ENCODE measurements around the gene TEX12. TPM values are rescaled to one million over a fixed set of nuclear protein-coding genes. Genes with fewer than 3 reads are reported as not detected.

The TEX12 gene
- total RNA-seq, 1 donor, result not detected

GRCh38 chr11:112213753-112214152 is 46.6 kb downstream of the TEX12 start:
- no peak overlapping the region for H3K4me2 ChIP-seq (ENCODE audit: insufficient read depth, low read length)
- no peaks in the 10 kb centered on the region for H3K4me1 ChIP-seq (ENCODE audit: insufficient read depth, low read length)
- no peaks in the 10 kb centered on the region for H4K20me1 ChIP-seq (ENCODE audit: insufficient read depth, low read length)
- no peak overlapping the region for H3K27ac ChIP-seq (ENCODE audit: low read depth, low read length)
- no peak for TF ChIP-seq CTCF (IDR thresholded peaks at IDR 0.05; ENCODE audit: extremely low read depth, low read depth, low read length)
- no peaks in the 10 kb centered on the region for H3K36me3 ChIP-seq (ENCODE audit: insufficient read depth, low read length)
- DNase-seq (ENCODE audit: insufficient read length, low spot score, missing footprints), result no peak
- H3K4me3 ChIP-seq (ENCODE audit: insufficient read depth, low read length), result no peak overlapping the region
- H3K79me2 ChIP-seq (ENCODE audit: insufficient read depth, low read length), result no peaks in the 10 kb centered on the region
- no peak overlapping the region for H2AFZ ChIP-seq (ENCODE audit: low read length)
- no peaks in the 10 kb centered on the region for H3K27me3 ChIP-seq (ENCODE audit: insufficient read depth, low read length)
- no peaks in the 10 kb centered on the region for H3K9me3 ChIP-seq (ENCODE audit: low read depth, low read length)

- Histone ChIP-seq H3K79me2 (ENCODE audit: insufficient read depth, low read length) (no peaks in the 10 kb centered on the region), H3K4me1 (ENCODE audit: insufficient read depth, low read length) (no peaks in the 10 kb centered on the region), H3K9me3 (ENCODE audit: low read depth, low read length) (no peaks in the 10 kb centered on the region), H2AFZ (ENCODE audit: low read length) (no peak overlapping the region), H4K20me1 (ENCODE audit: insufficient read depth, low read length) (no peaks in the 10 kb centered on the region), H3K36me3 (ENCODE audit: insufficient read depth, low read length) (no peaks in the 10 kb centered on the region), H3K4me3 (ENCODE audit: insufficient read depth, low read length) (no peak overlapping the region), H3K27me3 (ENCODE audit: insufficient read depth, low read length) (no peaks in the 10 kb centered on the region), H3K4me2 (ENCODE audit: insufficient read depth, low read length) (no peak overlapping the region), H3K27ac (ENCODE audit: low read depth, low read length) (no peak overlapping the region)
- no peak for TF ChIP-seq CTCF (IDR thresholded peaks at IDR 0.05; ENCODE audit: extremely low read depth, low read depth, low read length)
- no peak for DNase-seq (ENCODE audit: insufficient read length, low spot score, missing footprints)
These were observed 48.4 kb downstream of the TEX12 start for GRCh38 chr11:112215621-112216020.

GRCh38 chr11:112216561-112217105 is 49.5 kb downstream of the TEX12 start:
- no peak overlapping the region for H3K4me3 ChIP-seq (ENCODE audit: insufficient read depth, low read length)
- no peak for DNase-seq (ENCODE audit: insufficient read length, low spot score, missing footprints)
- H2AFZ ChIP-seq (ENCODE audit: low read length), result no peak overlapping the region
- TF ChIP-seq CTCF (IDR thresholded peaks at IDR 0.05; ENCODE audit: extremely low read depth, low read depth, low read length), result no peak
- no peak overlapping the region for H3K4me2 ChIP-seq (ENCODE audit: insufficient read depth, low read length)
- no peak overlapping the region for H3K27ac ChIP-seq (ENCODE audit: low read depth, low read length)
- no peaks in the 10 kb centered on the region for H3K4me1 ChIP-seq (ENCODE audit: insufficient read depth, low read length)
- H3K27me3 ChIP-seq (ENCODE audit: insufficient read depth, low read length), result no peaks in the 10 kb centered on the region
- no peaks in the 10 kb centered on the region for H4K20me1 ChIP-seq (ENCODE audit: insufficient read depth, low read length)
- no peaks in the 10 kb centered on the region for H3K79me2 ChIP-seq (ENCODE audit: insufficient read depth, low read length)
- H3K36me3 ChIP-seq (ENCODE audit: insufficient read depth, low read length), result no peaks in the 10 kb centered on the region
- no peaks in the 10 kb centered on the region for H3K9me3 ChIP-seq (ENCODE audit: low read depth, low read length)

- DNase-seq (ENCODE audit: insufficient read length, low spot score, missing footprints), result no peak
- peak; percentile 79 for TF ChIP-seq CTCF (IDR thresholded peaks at IDR 0.05; ENCODE audit: extremely low read depth, low read depth, low read length)
These were observed 52.5 kb downstream of the TEX12 start for GRCh38 chr11:112219476-112220232.

More at GRCh38 chr11:112219476-112220232, 52.5 kb downstream of the TEX12 start:
- Histone ChIP-seq H3K4me2 (ENCODE audit: insufficient read depth, low read length) (no peak overlapping the region), H3K27ac (ENCODE audit: low read depth, low read length) (no peak overlapping the region), H3K4me1 (ENCODE audit: insufficient read depth, low read length) (no peaks in the 10 kb centered on the region), H3K9me3 (ENCODE audit: low read depth, low read length) (no peaks in the 10 kb centered on the region), H2AFZ (ENCODE audit: low read length) (peak overlapping the region; percentile 46), H4K20me1 (ENCODE audit: insufficient read depth, low read length) (no peaks in the 10 kb centered on the region), H3K4me3 (ENCODE audit: insufficient read depth, low read length) (no peak overlapping the region), H3K27me3 (ENCODE audit: insufficient read depth, low read length) (no peaks in the 10 kb centered on the region), H3K36me3 (ENCODE audit: insufficient read depth, low read length) (no peaks in the 10 kb centered on the region), H3K79me2 (ENCODE audit: insufficient read depth, low read length) (no peaks in the 10 kb centered on the region)
